Subcutaneous adipose tissue (tissue), 4 donors: ENCODE results near the gene NPEPL1. TPM values are rescaled to one million over a fixed set of nuclear protein-coding genes. Genes with fewer than 3 reads are reported as not detected.

Experiments
- CTCF ChIP-seq: fragments of 450-650 bp; IDR thresholded peaks from one replicate; pipeline ENCODE4 v1.5.1; 2016; ENCODE audit warnings: low read depth, mild to moderate bottlenecking, control low read depth, antibody characterized with exemption, moderate library complexity
- total RNA-seq, 4 donors: library from RNA; depleted of rRNA; stranded (reverse); fragments of >200 nt; gene quantifications; one replicate each; pipeline ENCODE4 v1.1.0, GENCODE V29; 2016

NPEPL1 gene
- total RNA-seq, 4 donors from 2014 or later: 20.7 to 53.3 (median 36.4) TPM

DNA sequence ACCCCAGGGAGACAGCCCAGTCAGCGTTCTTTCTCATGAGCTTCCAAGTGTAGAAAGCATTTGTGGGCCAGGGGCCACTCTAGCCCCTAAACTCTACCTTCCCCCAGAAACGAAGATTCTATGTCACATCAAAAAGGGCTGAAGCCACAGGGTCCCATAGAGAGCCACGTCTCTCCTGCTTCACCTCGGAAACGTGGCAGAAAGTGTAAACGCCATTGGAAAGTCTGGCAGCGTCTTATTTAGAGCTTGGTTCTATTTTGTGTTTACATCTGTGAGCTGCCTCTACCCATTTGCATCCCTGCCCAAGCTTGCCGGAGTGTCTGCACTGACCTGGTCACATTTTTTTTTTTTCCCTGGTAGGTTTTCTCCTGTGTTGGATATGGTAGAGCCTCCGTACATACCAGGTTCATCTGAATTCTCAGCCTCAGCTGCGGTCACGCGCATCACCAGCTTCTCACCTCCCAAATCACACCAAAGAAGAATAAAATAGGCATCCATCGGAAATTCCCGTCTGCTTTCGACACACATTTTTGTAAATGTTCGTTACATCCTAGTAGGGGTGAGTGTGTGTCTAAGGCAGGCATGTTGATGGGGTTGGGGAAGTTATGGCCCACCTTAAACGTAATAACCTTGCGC is 62.6 kb downstream of the NPEPL1 start:
- TF ChIP-seq CTCF: no peak

GRCh38 chr20:58755766-58756449 is 63.3 kb downstream of the NPEPL1 start:
- TF ChIP-seq CTCF: no peak

GRCh38 chr20:58756450-58756775 is 63.8 kb downstream of the NPEPL1 start:
- no peak for TF ChIP-seq CTCF

- TF ChIP-seq CTCF: no peak
These were observed 67.3 kb downstream of the NPEPL1 start for GRCh38 chr20:58759947-58760346.

DNA sequence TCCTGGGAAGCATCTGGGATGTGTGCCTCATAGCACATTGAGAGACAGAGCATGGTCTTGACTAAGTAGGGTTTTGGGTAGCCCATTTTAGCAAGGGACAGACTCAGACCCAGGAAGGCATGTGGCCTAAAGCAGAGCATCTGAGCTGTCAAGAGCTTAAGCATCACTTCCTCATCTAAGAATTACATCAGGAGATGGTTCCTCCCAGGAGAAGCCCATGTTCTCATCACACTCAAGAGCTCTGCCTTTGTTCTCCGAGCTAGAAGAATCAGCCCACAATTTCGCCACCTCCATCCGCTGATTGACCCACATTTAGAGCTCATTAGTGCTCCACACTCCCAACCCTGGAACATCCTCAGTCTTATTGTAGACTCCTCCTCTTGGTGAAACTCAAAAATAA is 68.3 kb downstream of the NPEPL1 start:
- no peak for TF ChIP-seq CTCF

- no peak for TF ChIP-seq CTCF
These were observed 69.5 kb downstream of the NPEPL1 start for GRCh38 chr20:58762120-58762519.

DNA sequence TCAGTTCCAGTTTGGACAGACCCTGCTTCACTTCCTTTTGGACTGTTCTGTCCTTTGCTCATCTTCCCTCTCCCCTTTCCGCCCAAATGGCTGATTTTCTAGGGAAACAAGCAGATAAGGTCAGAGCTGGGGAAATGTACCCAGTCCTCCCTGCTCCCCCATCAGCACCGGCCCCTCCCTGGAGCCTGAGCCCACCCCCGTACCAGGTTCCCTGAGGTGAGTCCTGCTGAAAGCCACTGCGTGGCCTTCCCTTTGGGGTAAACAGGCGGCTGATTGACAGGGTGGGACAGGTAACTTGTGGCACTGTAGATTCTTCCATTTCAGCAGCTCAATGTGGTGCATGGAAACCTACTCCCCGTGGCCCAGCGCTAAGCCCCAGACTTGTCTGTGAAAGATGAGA is 70.5 kb downstream of the NPEPL1 start:
- no peak for TF ChIP-seq CTCF

Other genes with a start within 250 kb of the NPEPL1 start
- gene APCDD1L, start 177.4 kb upstream of the NPEPL1 start, total RNA-seq: under 1 TPM in 2 of 4 donors, not detected in 2; 0.17 to 0.22 TPM
- 100 to 1,000 TPM in 1 of 4 donors, 10 to 100 TPM in 3; 53.2 to 112 (median 65.8) TPM for gene STX16, start 41.5 kb upstream of the NPEPL1 start, total RNA-seq
- under 1 TPM in 1 of 4 donors, not detected in 3; 0.34 TPM for gene GNAS-AS1, start 158.1 kb downstream of the NPEPL1 start, total RNA-seq
- gene GNAS, start 159.9 kb downstream of the NPEPL1 start, total RNA-seq: 1,000 to 10,000 TPM in 1 of 4 donors, 100 to 1,000 TPM in 3; 671 to 1,187 (median 863) TPM